ENCODE data around the gene C4B.
"Not testable (repeated sequence)": the region's sequence is repeated elsewhere in the genome, so short reads cannot be mapped to it uniquely, and the experiment has no call there.

The C4B gene

GRCh38 chr6:32037598-32038524 lies 23.3 kb downstream of the C4B start, which contains the start of gene CYP21A2:
TSS of gene CYP21A2 (plus strand) at chr6:32038415. CDS start at chr6:32038423, 8 bp downstream.
- DNase-seq, result not testable (repeated sequence)

GRCh38 chr6:32038878-32039277 lies 24.3 kb downstream of the C4B start:
- DNase-seq, result not testable (repeated sequence)

GRCh38 chr6:32039321-32040274 lies 25.0 kb downstream of the C4B start:
- not testable (repeated sequence) for DNase-seq

GRCh38 chr6:32040299-32041049 lies 25.9 kb downstream of the C4B start:
- not testable (repeated sequence) for DNase-seq

GRCh38 chr6:32041050-32041321 lies 26.4 kb downstream of the C4B start:
- not testable (repeated sequence) for DNase-seq

- not testable (repeated sequence) for DNase-seq
These were observed 26.8 kb downstream of the C4B start for GRCh38 chr6:32041385-32041784.

GRCh38 chr6:32042276-32042675 lies 27.7 kb downstream of the C4B start:
- DNase-seq, result not testable (repeated sequence)

- DNase-seq, result not testable (repeated sequence)
These were observed 29.2 kb downstream of the C4B start for GRCh38 chr6:32043589-32044380.

GRCh38 chr6:32044916-32045315 lies 30.3 kb downstream of the C4B start:
- not testable (repeated sequence) for DNase-seq

- DNase-seq, result no peak
These were observed 31.3 kb downstream of the C4B start for GRCh38 chr6:32045811-32046449.

GRCh38 chr6:32046450-32047083 lies 32.0 kb downstream of the C4B start:
- DNase-seq, result no peak

GRCh38 chr6:32047084-32047478 lies 32.5 kb downstream of the C4B start:
- DNase-seq, result no peak

GRCh38 chr6:32047539-32047854 lies 32.9 kb downstream of the C4B start:
- no peak for DNase-seq

- DNase-seq, result peak; percentile 46 to 60
These were observed 33.5 kb downstream of the C4B start for GRCh38 chr6:32047855-32048766.

GRCh38 chr6:32049149-32049548 lies 34.6 kb downstream of the C4B start:
- DNase-seq, result not testable (repeated sequence)

GRCh38 chr6:32049736-32050135 lies 35.1 kb downstream of the C4B start:
- not testable (repeated sequence) for DNase-seq

GRCh38 chr6:32050562-32050961 lies 36.0 kb downstream of the C4B start:
- no peak for DNase-seq

- DNase-seq, result not testable (repeated sequence)
These were observed 38.0 kb downstream of the C4B start for GRCh38 chr6:32052626-32053025.

GRCh38 chr6:32053314-32053713 lies 38.7 kb downstream of the C4B start:
- not testable (repeated sequence) for DNase-seq

- not testable (repeated sequence) for DNase-seq
These were observed 41.2 kb downstream of the C4B start for GRCh38 chr6:32055756-32056155.

Measured in activated CD4-positive, alpha-beta T cell treated with anti-CD3 and anti-CD28 coated beads, Interleukin-2, amount 50 U/mL, for 4 hours (primary cell).